Fibroblast of lung (primary cell): ENCODE measurements around the gene PPIF. TPM values are rescaled to one million over a fixed set of nuclear protein-coding genes. Genes with fewer than 3 reads are reported as not detected.

Experiments
- DNase-seq, 2 donors: peaks; one replicate each; pipeline versions ENCODE4 v3.0.0 to v3.0.0-alpha.2; 2010; ENCODE audit warnings: low read depth in 2 of 2
- H2AFZ ChIP-seq: 2 replicates; pipeline ENCODE4 v1.5.1; 2012; ENCODE audit warnings: low read length, control low read depth, inconsistent platforms
- H3K27ac ChIP-seq: 2 replicates; pipeline ENCODE4 v1.5.1; 2011; ENCODE audit warnings: low read length, control low read depth; ENCODE audit not compliant: insufficient read depth
- H3K27me3 ChIP-seq: 2 replicates; pipeline ENCODE4 v1.5.1; 2011; ENCODE audit warnings: mild to moderate bottlenecking, low read length; ENCODE audit not compliant: control insufficient read depth, insufficient read depth
- H3K36me3 ChIP-seq: 2 replicates; pipeline ENCODE4 v1.5.1; 2011; ENCODE audit warnings: low read length; ENCODE audit not compliant: control insufficient read depth, insufficient read depth
- H3K4me1 ChIP-seq: 2 replicates; pipeline ENCODE4 v1.5.1; 2011; ENCODE audit warnings: low read length; ENCODE audit not compliant: control insufficient read depth, insufficient read depth; ENCODE audit errors: extremely low read depth
- H3K4me2 ChIP-seq: 2 replicates; pipeline ENCODE4 v1.5.1; 2011; ENCODE audit warnings: low read length, control low read depth; ENCODE audit not compliant: insufficient read depth; ENCODE audit errors: extremely low read depth
- H3K4me3 ChIP-seq, 4 experiments: fragments of 200-600 bp in 1 of 4; sonication (generic) in 1 of 4; replicated peaks in 1 of 4; 2 replicates each; pipeline ENCODE4 v1.5.1; 2011 to 2016; ENCODE audit warnings: low read length in 4 of 4, low read depth in 3 of 4, mild to moderate bottlenecking in 3 of 4, control low read depth in 2 of 4, inconsistent platforms in 1 of 4, mixed read lengths in 1 of 4; ENCODE audit not compliant: insufficient read depth in 1 of 4; ENCODE audit errors: control extremely low read depth in 1 of 4
- H3K79me2 ChIP-seq: 2 replicates; pipeline ENCODE4 v1.5.1; 2012; ENCODE audit warnings: mild to moderate bottlenecking, low read length, inconsistent platforms; ENCODE audit not compliant: control insufficient read depth, insufficient read depth
- H3K9ac ChIP-seq: 2 replicates; pipeline ENCODE4 v1.5.1; 2011; ENCODE audit warnings: mild to moderate bottlenecking, low read length, control low read depth; ENCODE audit not compliant: insufficient read depth
- H3K9me3 ChIP-seq: 2 replicates; pipeline ENCODE4 v1.5.1; 2012; ENCODE audit warnings: low read depth, low read length; ENCODE audit not compliant: control insufficient read depth, insufficient read depth
- H4K20me1 ChIP-seq: 2 replicates; pipeline ENCODE4 v1.5.1; 2011; ENCODE audit warnings: low read length; ENCODE audit not compliant: control insufficient read depth, insufficient read depth; ENCODE audit errors: extremely low read depth
- EZH2 ChIP-seq: IDR thresholded peaks from 2 replicates; pipeline ENCODE4 v1.5.1; 2012; ENCODE audit warnings: low read length, control low read depth, mild to moderate bottlenecking; ENCODE audit errors: missing control alignments
- polyA plus RNA-seq, 2 donors: library from polyadenylated mRNA; depleted of rRNA in 1 of 2; stranded (reverse) in 1 of 2; unstranded in 1 of 2; fragments of >200 nt; gene quantifications; 2 replicates each; pipeline ENCODE4 v1.2.1, GENCODE V29; 2011 to 2012; ENCODE audit warnings: missing spikeins in 1 of 2
- total RNA-seq: library from RNA; depleted of rRNA; stranded (reverse); fragments of >200 nt; gene quantifications from 2 replicates; pipeline ENCODE4 v1.2.1, GENCODE V29; 2014
- TF ChIP-seq, protein P1 (sequence below), 2 donors: IDR thresholded peaks in 1 of 2; conservative IDR thresholded peaks in 1 of 2; 1 replicate in 1 of 2; 2 replicates in 1 of 2; pipeline ENCODE4 v1.5.1; 2011 to 2012; ENCODE audit warnings: low read length in 2 of 2, control low read depth in 1 of 2, inconsistent platforms in 1 of 2, low read depth in 1 of 2, mild to moderate bottlenecking in 1 of 2

PPIF gene
- total and polyA plus RNA-seq, 2 donors (not counting 1 experiment from before 2014, with no cell fraction given): 18.7 to 63.0 TPM

DNA sequence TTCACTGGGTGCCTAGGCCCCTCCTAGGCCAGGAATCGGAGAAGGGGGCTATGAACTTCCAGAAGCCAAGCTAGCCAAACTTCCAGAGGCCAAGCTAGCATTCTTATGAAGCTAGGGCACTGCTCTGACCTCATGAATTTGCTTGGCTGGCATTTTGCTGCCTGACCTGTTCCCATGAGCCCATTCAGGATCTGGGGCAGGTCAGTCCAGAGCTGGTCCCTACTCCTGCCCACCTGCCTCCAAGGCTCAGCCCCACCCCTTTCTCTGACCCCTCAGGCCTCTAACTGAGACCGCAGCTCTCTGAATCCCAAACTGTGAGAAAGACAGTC, 1.3 kb upstream of the PPIF start:
- Histone ChIP-seq H3K27ac (no peak overlapping the region), H2AFZ (no peak overlapping the region)

DNA sequence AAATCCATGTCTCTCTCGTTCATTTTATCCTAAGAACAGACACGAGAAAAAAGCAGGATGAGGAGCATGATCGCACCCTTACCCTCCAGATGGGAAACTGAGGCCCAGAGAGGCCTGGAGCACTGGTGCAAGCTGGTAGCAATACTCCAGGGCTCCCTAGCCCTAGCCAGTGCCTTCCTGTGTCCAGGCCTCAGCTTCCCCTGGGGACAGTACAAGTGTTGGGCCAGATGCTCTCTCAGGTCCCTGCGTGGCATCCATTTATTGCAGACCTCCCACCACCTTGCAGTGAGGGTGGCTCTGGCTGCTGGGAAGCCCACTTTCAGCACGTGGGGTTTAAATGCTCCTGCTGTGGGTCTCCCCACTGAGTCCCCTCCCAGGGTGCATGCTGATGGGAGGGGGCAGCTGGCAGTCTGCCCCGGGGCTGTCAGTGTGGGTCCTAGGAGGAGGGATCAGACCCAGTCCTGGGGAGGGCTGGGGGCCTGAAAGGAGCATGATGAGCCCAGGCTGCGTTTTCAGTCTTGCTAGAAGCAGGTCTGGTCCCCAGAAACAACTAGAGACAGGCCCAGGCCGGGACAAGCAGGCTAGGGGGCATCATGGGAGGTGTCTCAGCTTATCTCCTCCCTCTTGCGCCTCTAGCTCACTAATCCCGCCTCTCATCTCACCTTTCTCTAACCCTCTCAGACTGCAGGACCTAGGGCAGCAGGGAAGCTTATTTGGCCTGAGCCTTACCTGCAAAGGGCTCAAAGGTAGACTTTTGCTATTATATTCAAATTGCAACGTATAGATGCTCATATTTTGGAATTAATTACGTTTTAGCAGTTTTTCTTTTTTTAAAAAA, 662 bp upstream of the PPIF start:
- H2AFZ ChIP-seq: peak overlapping the region; percentile 12
- no peaks in the 10 kb centered on the region for H4K20me1 ChIP-seq
- TF ChIP-seq EZH2: no peak
- TF ChIP-seq, protein P1, sequence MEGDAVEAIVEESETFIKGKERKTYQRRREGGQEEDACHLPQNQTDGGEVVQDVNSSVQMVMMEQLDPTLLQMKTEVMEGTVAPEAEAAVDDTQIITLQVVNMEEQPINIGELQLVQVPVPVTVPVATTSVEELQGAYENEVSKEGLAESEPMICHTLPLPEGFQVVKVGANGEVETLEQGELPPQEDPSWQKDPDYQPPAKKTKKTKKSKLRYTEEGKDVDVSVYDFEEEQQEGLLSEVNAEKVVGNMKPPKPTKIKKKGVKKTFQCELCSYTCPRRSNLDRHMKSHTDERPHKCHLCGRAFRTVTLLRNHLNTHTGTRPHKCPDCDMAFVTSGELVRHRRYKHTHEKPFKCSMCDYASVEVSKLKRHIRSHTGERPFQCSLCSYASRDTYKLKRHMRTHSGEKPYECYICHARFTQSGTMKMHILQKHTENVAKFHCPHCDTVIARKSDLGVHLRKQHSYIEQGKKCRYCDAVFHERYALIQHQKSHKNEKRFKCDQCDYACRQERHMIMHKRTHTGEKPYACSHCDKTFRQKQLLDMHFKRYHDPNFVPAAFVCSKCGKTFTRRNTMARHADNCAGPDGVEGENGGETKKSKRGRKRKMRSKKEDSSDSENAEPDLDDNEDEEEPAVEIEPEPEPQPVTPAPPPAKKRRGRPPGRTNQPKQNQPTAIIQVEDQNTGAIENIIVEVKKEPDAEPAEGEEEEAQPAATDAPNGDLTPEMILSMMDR (conservative IDR thresholded peaks at IDR 0.05 in 1 of 2, IDR thresholded peaks at IDR 0.05 in 1 of 2; ENCODE audit: low read depth in 1 of 2, low read length in 2 of 2): no peak
- peak overlapping the region; percentile 62 for H3K4me2 ChIP-seq
- peaks cover 10% of the 10 kb centered on the region for H3K4me1 ChIP-seq
- peak overlapping the region in 1 of 4 experiments; percentile 85 for H3K4me3 ChIP-seq
- no peaks in the 10 kb centered on the region for H3K27me3 ChIP-seq
- DNase-seq: no peak
- peaks cover 33% of the 10 kb centered on the region for H3K79me2 ChIP-seq
- no peaks in the 10 kb centered on the region for H3K9me3 ChIP-seq
- H3K9ac ChIP-seq: no peak overlapping the region
- no peak overlapping the region for H3K27ac ChIP-seq
- peaks cover 22% of the 10 kb centered on the region for H3K36me3 ChIP-seq

More for the DNA sequence above, 1.3 kb upstream of the PPIF start:
- Histone ChIP-seq H3K4me3 (no peak overlapping the region), H3K36me3 (peaks cover 18% of the 10 kb centered on the region), H3K27me3 (no peaks in the 10 kb centered on the region), H3K79me2 (peaks cover 33% of the 10 kb centered on the region), H3K9ac (no peak overlapping the region), H3K4me1 (peaks cover 10% of the 10 kb centered on the region), H3K4me2 (no peak overlapping the region), H4K20me1 (no peaks in the 10 kb centered on the region), H3K9me3 (no peaks in the 10 kb centered on the region)
- no peak for DNase-seq
- no peak for TF ChIP-seq EZH2
- TF ChIP-seq, protein P1 (conservative IDR thresholded peaks at IDR 0.05 in 1 of 2, IDR thresholded peaks at IDR 0.05 in 1 of 2; ENCODE audit: low read depth in 1 of 2, low read length in 2 of 2): no peak

DNA sequence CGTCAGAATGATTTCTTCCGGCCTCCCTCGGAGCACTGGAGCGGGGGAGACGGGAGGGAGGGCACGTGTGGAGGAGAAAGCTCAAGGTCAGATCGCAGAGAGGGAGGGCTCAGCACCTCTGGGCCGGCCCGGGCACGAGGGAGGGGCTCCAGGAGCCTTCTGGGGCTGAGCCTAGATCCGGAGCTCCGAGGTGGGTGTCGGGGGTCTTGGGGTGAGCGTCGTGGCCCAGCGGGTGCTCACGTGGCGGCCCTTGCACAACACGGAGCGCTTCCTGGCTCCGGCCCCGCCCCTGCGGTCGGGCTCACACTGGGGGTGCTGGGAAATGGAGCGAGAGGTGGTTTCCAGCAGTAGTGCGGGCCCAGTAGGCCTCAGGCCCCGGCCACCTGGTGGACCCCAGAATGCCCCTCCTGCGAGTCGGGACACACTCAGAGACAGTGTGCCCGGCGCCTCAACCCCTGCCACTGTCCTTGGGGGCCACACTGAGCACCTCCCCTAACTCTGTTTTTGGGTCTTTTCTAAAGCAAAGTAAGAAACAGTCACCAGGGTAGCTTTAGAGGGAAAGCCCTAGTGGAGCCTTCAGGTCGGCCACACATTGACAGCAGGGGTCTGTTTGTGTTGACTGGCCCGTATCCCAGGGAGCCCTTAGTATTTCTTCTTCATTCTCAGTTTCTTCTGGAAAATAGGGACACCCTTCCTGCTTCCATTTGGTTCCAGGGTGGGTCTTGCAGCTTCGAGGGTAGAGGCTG, 798 bp downstream of the PPIF start:
- H3K36me3 ChIP-seq: peaks cover 29% of the 10 kb centered on the region
- no peaks in the 10 kb centered on the region for H3K27me3 ChIP-seq
- H3K4me3 ChIP-seq: peak overlapping the region; percentile 56 to 85 (median 78)
- peak overlapping the region; percentile 85 for H3K27ac ChIP-seq
- TF ChIP-seq, protein P1 (conservative IDR thresholded peaks at IDR 0.05 in 1 of 2, IDR thresholded peaks at IDR 0.05 in 1 of 2; ENCODE audit: low read depth in 1 of 2, low read length in 2 of 2): no peak
- TF ChIP-seq EZH2: no peak
- no peaks in the 10 kb centered on the region for H4K20me1 ChIP-seq
- peak overlapping the region; percentile 3 for H2AFZ ChIP-seq
- H3K4me2 ChIP-seq: peak overlapping the region; percentile 88
- H3K4me1 ChIP-seq: peaks cover 10% of the 10 kb centered on the region
- no peaks in the 10 kb centered on the region for H3K9me3 ChIP-seq
- DNase-seq: peak; percentile 61 to 70
- peaks cover 33% of the 10 kb centered on the region for H3K79me2 ChIP-seq
- peak overlapping the region; percentile 95 for H3K9ac ChIP-seq
